BJ (cell line): Measurements from ENCODE around the gene NFAM1. TPM values are rescaled to one million over a fixed set of nuclear protein-coding genes. Genes with fewer than 3 reads are reported as not detected.

Source experiments
- CTCF ChIA-PET: fragments of 350-600 bp; formaldehyde crosslinking; extraction: SDS; loops from one replicate; lab custom pipeline; 2021; ENCODE audit warnings: antibody characterized with exemption, inconsistent platforms; lab: Yijun Ruan, JAX
- POLR2A ChIA-PET: fragments of 300-600 bp; sonication (Branson Sonifier 250); formaldehyde crosslinking; extraction: SDS; loops from one replicate; lab custom pipeline; 2021; ENCODE audit warnings: antibody characterized with exemption; lab: Charles Lee
- DNase-seq: peaks from one replicate; pipeline ENCODE4 v3.0.0-alpha.2; 2011; ENCODE audit warnings: low read depth
- H3K27me3 ChIP-seq: 2 replicates; pipeline ENCODE4 v1.6.0; 2011; ENCODE audit warnings: low read length; ENCODE audit not compliant: control insufficient read depth, insufficient read depth
- H3K36me3 ChIP-seq: 2 replicates; pipeline ENCODE4 v1.5.1; 2011; ENCODE audit warnings: low read length; ENCODE audit not compliant: control insufficient read depth, insufficient read depth
- H3K4me3 ChIP-seq: 2 replicates; pipeline ENCODE4 v1.5.1; 2011; ENCODE audit warnings: low read depth, mild to moderate bottlenecking, control low read depth, low read length
- polyA plus RNA-seq: library from polyadenylated mRNA; depleted of rRNA; stranded (reverse); fragments of >200 nt; gene quantifications from 2 replicates; pipeline ENCODE4 v1.2.3, GENCODE V29; 2011
- TF ChIP-seq, protein P1 (sequence below): IDR thresholded peaks from 2 replicates; pipeline ENCODE4 v1.5.1; 2011; ENCODE audit warnings: low read depth, mild to moderate bottlenecking, control low read depth, inconsistent platforms, low read length, moderate library complexity; ENCODE audit not compliant: insufficient read depth

NFAM1 gene
- polyA plus RNA-seq, 1 experiment: 0.01 TPM

DNA sequence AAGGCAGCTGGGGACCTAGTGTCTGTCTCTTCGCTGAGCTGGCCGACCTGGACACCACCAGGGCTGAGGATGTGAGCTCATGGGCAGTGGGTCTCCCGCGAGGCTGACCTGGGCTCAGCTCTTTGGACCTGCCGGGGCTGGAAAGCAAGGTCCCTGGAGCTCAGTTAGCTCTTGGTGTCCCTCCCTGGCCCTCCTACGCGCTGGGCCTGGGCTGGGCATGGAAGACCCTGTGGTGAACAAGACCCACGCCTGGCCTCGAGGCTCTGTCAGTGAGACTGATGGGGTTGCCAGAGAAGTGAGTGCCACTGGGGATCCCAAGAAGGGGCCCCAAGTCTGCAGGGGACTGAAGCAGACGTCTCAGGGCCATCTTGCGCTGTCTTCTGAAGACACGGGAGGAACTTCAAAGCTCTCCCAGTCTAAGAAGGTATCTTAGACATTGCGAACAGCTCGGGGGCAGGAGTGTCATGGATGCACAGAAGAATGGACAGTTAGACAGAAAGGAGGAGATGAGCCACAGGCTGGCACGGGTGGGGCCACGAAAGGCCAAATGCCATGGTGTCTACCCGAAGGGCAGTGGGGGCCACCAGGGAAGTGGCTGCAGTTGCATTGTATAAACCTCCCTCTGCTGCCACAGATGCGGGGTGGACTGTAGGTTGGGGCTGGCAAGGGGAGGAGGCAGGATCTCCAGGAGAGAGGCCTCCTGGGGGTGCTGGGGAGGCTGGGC is 31.2 kb downstream of the NFAM1 start:
- Histone ChIP-seq H3K27me3 (peaks cover 6% of the 10 kb centered on the region; the same call in 1 of the 2 replicates), H3K4me3 (no peak overlapping the region), H3K36me3 (no peaks in the 10 kb centered on the region)
- CTCF ChIA-PET: interaction anchor here (0.6 to 0.7 kb wide), 2 partner anchors 17 to 73 kb away, joined by 3 to 4 read pairs; no protein-coding TSS in a partner anchor
- no peak for DNase-seq
- TF ChIP-seq, protein P1, sequence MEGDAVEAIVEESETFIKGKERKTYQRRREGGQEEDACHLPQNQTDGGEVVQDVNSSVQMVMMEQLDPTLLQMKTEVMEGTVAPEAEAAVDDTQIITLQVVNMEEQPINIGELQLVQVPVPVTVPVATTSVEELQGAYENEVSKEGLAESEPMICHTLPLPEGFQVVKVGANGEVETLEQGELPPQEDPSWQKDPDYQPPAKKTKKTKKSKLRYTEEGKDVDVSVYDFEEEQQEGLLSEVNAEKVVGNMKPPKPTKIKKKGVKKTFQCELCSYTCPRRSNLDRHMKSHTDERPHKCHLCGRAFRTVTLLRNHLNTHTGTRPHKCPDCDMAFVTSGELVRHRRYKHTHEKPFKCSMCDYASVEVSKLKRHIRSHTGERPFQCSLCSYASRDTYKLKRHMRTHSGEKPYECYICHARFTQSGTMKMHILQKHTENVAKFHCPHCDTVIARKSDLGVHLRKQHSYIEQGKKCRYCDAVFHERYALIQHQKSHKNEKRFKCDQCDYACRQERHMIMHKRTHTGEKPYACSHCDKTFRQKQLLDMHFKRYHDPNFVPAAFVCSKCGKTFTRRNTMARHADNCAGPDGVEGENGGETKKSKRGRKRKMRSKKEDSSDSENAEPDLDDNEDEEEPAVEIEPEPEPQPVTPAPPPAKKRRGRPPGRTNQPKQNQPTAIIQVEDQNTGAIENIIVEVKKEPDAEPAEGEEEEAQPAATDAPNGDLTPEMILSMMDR: no peak
- POLR2A ChIA-PET: no interaction called here

GRCh38 chr22:42399315-42400271 is 32.6 kb downstream of the NFAM1 start:
- no peaks in the 10 kb centered on the region for H3K36me3 ChIP-seq
- DNase-seq: no peak
- no peak overlapping the region for H3K4me3 ChIP-seq
- peaks cover 3% of the 10 kb centered on the region; the same call in 1 of the 2 replicates for H3K27me3 ChIP-seq
- TF ChIP-seq, protein P1: no peak
- ChIA-PET CTCF (interaction anchor here (1.0 kb wide), 1 partner anchor 36 kb away, joined by 3 read pairs; no protein-coding TSS in a partner anchor), POLR2A (no interaction called here)

GRCh38 chr22:42397332-42398249 is 34.6 kb downstream of the NFAM1 start:
- ChIA-PET POLR2A (no interaction called here), CTCF (no interaction called here)
- Histone ChIP-seq H3K27me3 (peaks cover 3% of the 10 kb centered on the region; the same call in 1 of the 2 replicates), H3K36me3 (no peaks in the 10 kb centered on the region), H3K4me3 (no peak overlapping the region)
- DNase-seq: no peak
- TF ChIP-seq, protein P1: no peak

DNA sequence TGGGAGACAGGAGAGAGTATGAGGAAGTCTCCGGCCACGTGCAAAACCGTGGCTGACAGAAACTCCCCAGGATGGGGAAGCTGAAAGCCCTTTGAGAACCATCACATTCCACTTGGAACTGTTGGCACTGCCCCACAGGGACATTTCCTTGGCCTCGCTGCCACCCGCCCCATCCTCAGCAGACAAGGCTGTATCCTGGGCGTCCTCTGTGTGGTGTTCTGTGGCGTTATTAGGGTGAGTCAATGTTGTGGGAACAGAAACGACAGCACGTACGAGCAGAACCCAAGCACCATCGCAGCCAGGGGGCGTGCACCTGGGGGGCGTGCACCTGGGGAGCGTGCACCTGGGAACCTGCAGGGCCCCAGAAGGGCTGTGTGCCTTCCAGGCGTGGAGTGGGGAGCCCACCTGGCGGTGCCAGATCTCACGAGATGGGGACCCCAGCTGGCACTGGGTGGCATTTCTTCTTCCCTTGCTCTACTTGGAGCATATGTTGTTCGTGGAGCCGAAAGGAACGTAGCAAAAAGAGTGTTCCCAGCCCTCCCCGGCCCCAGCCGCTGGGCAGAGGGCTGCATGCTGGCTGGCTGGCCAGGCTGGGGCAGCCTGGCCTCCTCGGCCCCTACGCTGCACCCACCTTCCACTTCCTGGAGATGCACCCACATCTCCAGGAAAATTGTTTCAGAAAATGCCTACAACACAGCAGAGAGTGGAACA is 35.4 kb downstream of the NFAM1 start:
- H3K36me3 ChIP-seq: no peaks in the 10 kb centered on the region
- DNase-seq: no peak
- peaks cover 7% of the 10 kb centered on the region for H3K27me3 ChIP-seq
- TF ChIP-seq, protein P1: no peak
- POLR2A ChIA-PET: no interaction called here
- H3K4me3 ChIP-seq: no peak overlapping the region
- CTCF ChIA-PET: no interaction called here
